Lower leg skin (tissue), 3 donors: ENCODE results near the gene CBL.

Experiments used
- CTCF ChIP-seq, 3 donors: fragments of 450-650 bp; IDR thresholded peaks; one replicate each; pipeline ENCODE4 v1.5.1; 2016; ENCODE audit warnings: antibody characterized with exemption in 3 of 3, mild to moderate bottlenecking in 3 of 3, moderate library complexity in 2 of 3
- POLR2A ChIP-seq, 2 donors: fragments of 450-650 bp; IDR thresholded peaks; one replicate each; pipeline ENCODE4 v1.6.1; 2016 to 2017; ENCODE audit warnings: antibody characterized with exemption in 2 of 2, mild to moderate bottlenecking in 1 of 2, moderate library complexity in 1 of 2

GRCh38 chr11:119248750-119249670 is 42.9 kb downstream of the CBL start:
- TF ChIP-seq CTCF (IDR thresholded peaks at IDR 0.05) (no peak), POLR2A (IDR thresholded peaks at IDR 0.05) (no peak)
